Measurements from ENCODE around the gene USP48. TPM values are rescaled to one million over a fixed set of nuclear protein-coding genes. Genes with fewer than 3 reads are reported as not detected.

The USP48 gene
- total and polyA plus RNA-seq, 10 of the 15 experiments (the other 5 are each of a cell fraction or from before 2014, with no cell fraction given), result 21.2 to 115 (median 75.5) TPM

- TF ChIP-seq E2F8 (IDR thresholded peaks at IDR 0.05; ENCODE audit: low read depth, partially characterized antibody) (no peak), PRDM15 (CRISPR knock-in tag; IDR thresholded peaks at IDR 0.05) (no peak), BACH1 (IDR thresholded peaks at IDR 0.05; ENCODE audit: borderline replicate concordance) (peak; percentile 80; the same call in 1 of the 2 replicates), CUX1 (IDR thresholded peaks at IDR 0.05; ENCODE audit: insufficient replicate concordance, low read depth, low read length) (peak; percentile 95), JUND (IDR thresholded peaks at IDR 0.05; ENCODE audit: low read depth, low read length) (no peak), SRF (IDR thresholded peaks at IDR 0.05; ENCODE audit: low read depth in 2 of 2, low read length in 2 of 2) (no peak), PML (IDR thresholded peaks at IDR 0.05; ENCODE audit: low read length) (no peak), EP300 (IDR thresholded peaks at IDR 0.05; ENCODE audit: borderline replicate concordance in 1 of 2, control insufficient read depth in 1 of 2, low read depth in 2 of 2, low read length in 2 of 2) (peak; percentile 93 to 94), RELB (IDR thresholded peaks at IDR 0.05; ENCODE audit: low read depth) (peak; percentile 86), YY1 (IDR thresholded peaks at IDR 0.05; ENCODE audit: low read depth, low read length) (no peak), ESRRA (IDR thresholded peaks at IDR 0.05; ENCODE audit: low read length) (no peak), NR2F1 (conservative IDR thresholded peaks at IDR 0.05) (0 out of 2 replicates have a peak, but pooled peaks have one; percentile 47)
Observed at GRCh38 chr1:21779613-21780521, 3.1 kb downstream of the USP48 start (continued).

All from GM12878 (cell line).